Calu3 (cell line): ENCODE measurements around the gene CACNA1I. TPM values are rescaled to one million over a fixed set of nuclear protein-coding genes. Genes with fewer than 3 reads are reported as not detected.

Experiments
- BruUV-seq: library from RNA; stranded (reverse); fragments of 400-500 nt; replicated peaks from 2 replicates; lab custom pipeline; 2021; lab: Mats Ljungman, UMichigan
- CTCF ChIA-PET: fragments of 300-600 bp; sonication (Branson Sonifier 250); formaldehyde crosslinking; loops from one replicate; lab custom pipeline; 2022; ENCODE audit warnings: antibody characterized with exemption; lab: Charles Lee
- DNase-seq: peaks from one replicate; pipeline ENCODE4 v3.0.0; 2022
- H3K27ac Mint-ChIP-seq: one replicate; pipeline ENCODE4 v1.8.0; 2022; ENCODE audit warnings: mixed read lengths; ENCODE audit not compliant: unreplicated experiment
- H3K27me3 Mint-ChIP-seq: one replicate; pipeline ENCODE4 v1.8.0; 2022; ENCODE audit warnings: mixed read lengths; ENCODE audit not compliant: unreplicated experiment
- H3K36me3 Mint-ChIP-seq: one replicate; pipeline ENCODE4 v1.8.0; 2022; ENCODE audit warnings: mild to moderate bottlenecking, moderate library complexity, mixed read lengths; ENCODE audit not compliant: insufficient read depth, unreplicated experiment
- H3K4me1 Mint-ChIP-seq: one replicate; pipeline ENCODE4 v1.8.0; 2022; ENCODE audit warnings: mild to moderate bottlenecking, low read depth, mixed read lengths; ENCODE audit not compliant: unreplicated experiment
- H3K4me3 Mint-ChIP-seq: one replicate; pipeline ENCODE4 v1.8.0; 2022; ENCODE audit warnings: mild to moderate bottlenecking, low read depth, moderate library complexity, mixed read lengths; ENCODE audit not compliant: unreplicated experiment
- H3K9me3 Mint-ChIP-seq: one replicate; pipeline ENCODE4 v1.8.0; 2022; ENCODE audit warnings: low read depth, mixed read lengths; ENCODE audit not compliant: unreplicated experiment
- intact Hi-C: fragments of 100-400 bp; cut with micrococcal nuclease; formaldehyde crosslinking; loops from one replicate; pipeline ENCODE4 v1.10.0; 2022; ENCODE audit not compliant: unreplicated experiment
- total RNA-seq: library from RNA; stranded (reverse); gene quantifications from 2 replicates; pipeline ENCODE4 v1.2.3, GENCODE V29; 2022
- TF ChIP-seq, protein P1 (sequence below): fragments of 200-600 bp; IDR thresholded peaks from one replicate; pipeline ENCODE4 v1.8.0; 2022; ENCODE audit warnings: antibody characterized with exemption; ENCODE audit not compliant: unreplicated experiment

CACNA1I gene
- total RNA-seq, 1 experiment from 2014 or later: 0.05 TPM

- Mint-ChIP-seq H3K9me3 (no peaks in the 10 kb centered on the region), H3K36me3 (no peaks in the 10 kb centered on the region), H3K27me3 (peaks cover 92% of the 10 kb centered on the region), H3K4me1 (no peaks in the 10 kb centered on the region), H3K4me3 (no peak overlapping the region), H3K27ac (no peak overlapping the region)
- CTCF ChIA-PET: no interaction called here
- intact Hi-C loops: no loop called here
- BruUV-seq: no TSS peak
- no peak for DNase-seq
- TF ChIP-seq, protein P1, sequence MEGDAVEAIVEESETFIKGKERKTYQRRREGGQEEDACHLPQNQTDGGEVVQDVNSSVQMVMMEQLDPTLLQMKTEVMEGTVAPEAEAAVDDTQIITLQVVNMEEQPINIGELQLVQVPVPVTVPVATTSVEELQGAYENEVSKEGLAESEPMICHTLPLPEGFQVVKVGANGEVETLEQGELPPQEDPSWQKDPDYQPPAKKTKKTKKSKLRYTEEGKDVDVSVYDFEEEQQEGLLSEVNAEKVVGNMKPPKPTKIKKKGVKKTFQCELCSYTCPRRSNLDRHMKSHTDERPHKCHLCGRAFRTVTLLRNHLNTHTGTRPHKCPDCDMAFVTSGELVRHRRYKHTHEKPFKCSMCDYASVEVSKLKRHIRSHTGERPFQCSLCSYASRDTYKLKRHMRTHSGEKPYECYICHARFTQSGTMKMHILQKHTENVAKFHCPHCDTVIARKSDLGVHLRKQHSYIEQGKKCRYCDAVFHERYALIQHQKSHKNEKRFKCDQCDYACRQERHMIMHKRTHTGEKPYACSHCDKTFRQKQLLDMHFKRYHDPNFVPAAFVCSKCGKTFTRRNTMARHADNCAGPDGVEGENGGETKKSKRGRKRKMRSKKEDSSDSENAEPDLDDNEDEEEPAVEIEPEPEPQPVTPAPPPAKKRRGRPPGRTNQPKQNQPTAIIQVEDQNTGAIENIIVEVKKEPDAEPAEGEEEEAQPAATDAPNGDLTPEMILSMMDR: no peak
These were observed 117.7 kb downstream of the CACNA1I start for GRCh38 chr22:39688186-39688785.

GRCh38 chr22:39689421-39689820, 118.9 kb downstream of the CACNA1I start:
- H3K4me3 Mint-ChIP-seq: no peak overlapping the region
- BruUV-seq: no TSS peak
- CTCF ChIA-PET: no interaction called here
- no peak overlapping the region for H3K27ac Mint-ChIP-seq
- peaks cover 92% of the 10 kb centered on the region for H3K27me3 Mint-ChIP-seq
- H3K9me3 Mint-ChIP-seq: no peaks in the 10 kb centered on the region
- TF ChIP-seq, protein P1: no peak
- no peaks in the 10 kb centered on the region for H3K4me1 Mint-ChIP-seq
- H3K36me3 Mint-ChIP-seq: no peaks in the 10 kb centered on the region
- DNase-seq: no peak
- intact Hi-C loops: no loop called here

GRCh38 chr22:39690881-39691605, 120.5 kb downstream of the CACNA1I start:
- intact Hi-C loops: no loop called here
- no peak overlapping the region for H3K27ac Mint-ChIP-seq
- H3K4me3 Mint-ChIP-seq: no peak overlapping the region
- no peaks in the 10 kb centered on the region for H3K36me3 Mint-ChIP-seq
- BruUV-seq: no TSS peak
- peaks cover 98% of the 10 kb centered on the region for H3K27me3 Mint-ChIP-seq
- CTCF ChIA-PET: interaction anchor here (0.5 kb wide), 1 partner anchor 286 kb away, joined by 3 read pairs; no protein-coding TSS in a partner anchor
- TF ChIP-seq, protein P1: no peak
- no peak for DNase-seq
- H3K9me3 Mint-ChIP-seq: no peaks in the 10 kb centered on the region
- no peaks in the 10 kb centered on the region for H3K4me1 Mint-ChIP-seq

DNA sequence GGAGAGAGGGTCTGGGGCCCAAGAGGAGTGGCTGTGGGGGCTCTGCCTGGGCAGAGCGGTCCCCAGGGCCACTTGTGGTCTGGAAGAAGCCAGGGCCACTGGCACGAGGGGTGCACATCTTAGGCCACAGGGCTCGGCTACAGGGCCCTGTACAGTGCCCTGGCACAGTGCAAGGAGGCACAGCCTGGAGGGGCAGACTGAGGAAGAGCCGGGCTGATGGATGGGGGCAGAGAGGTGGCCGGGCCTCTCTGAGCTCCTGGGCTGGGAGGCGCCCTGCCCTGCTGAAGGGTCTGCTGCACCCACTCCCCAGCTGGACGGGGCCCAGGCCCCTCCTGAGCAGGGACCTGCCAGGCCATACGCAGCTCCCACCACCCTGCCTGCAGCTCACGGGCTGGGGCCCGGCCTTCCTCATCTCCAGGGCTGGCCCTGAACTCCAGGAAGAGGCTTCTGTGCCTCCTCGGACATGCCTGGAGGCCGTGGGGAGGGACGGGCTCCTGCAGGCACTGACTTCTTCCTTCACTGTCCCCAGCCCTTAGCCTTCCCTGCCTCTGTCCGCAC, 123.5 kb downstream of the CACNA1I start:
- no TSS peak for BruUV-seq
- CTCF ChIA-PET: no interaction called here
- TF ChIP-seq, protein P1: no peak
- no peaks in the 10 kb centered on the region for H3K36me3 Mint-ChIP-seq
- no peaks in the 10 kb centered on the region for H3K4me1 Mint-ChIP-seq
- peaks cover 99% of the 10 kb centered on the region for H3K27me3 Mint-ChIP-seq
- no peak for DNase-seq
- intact Hi-C loops: no loop called here
- no peaks in the 10 kb centered on the region for H3K9me3 Mint-ChIP-seq
- no peak overlapping the region for H3K27ac Mint-ChIP-seq
- H3K4me3 Mint-ChIP-seq: no peak overlapping the region
